Panc1 (cell line): ENCODE results near the gene ASPSCR1.

Experiments used
- POLR2AphosphoS5 ChIP-seq: IDR thresholded peaks from 2 replicates; pipeline ENCODE4 v1.6.1; 2012; ENCODE audit warnings: mild to moderate bottlenecking, low read depth, low read length, moderate library complexity
- SIN3A ChIP-seq: IDR thresholded peaks from 2 replicates; pipeline ENCODE4 v1.6.1; 2012; ENCODE audit warnings: low read depth, mild to moderate bottlenecking, low read length, moderate library complexity, borderline replicate concordance; ENCODE audit not compliant: insufficient read depth
- TF ChIP-seq, protein P1 (sequence below): fragments of 450-650 bp; IDR thresholded peaks from 2 replicates; pipeline ENCODE4 v1.5.1; 2017; ENCODE audit warnings: mild to moderate bottlenecking
- TF ChIP-seq, protein P2 (sequence below), 2 experiments: IDR thresholded peaks; 2 replicates each; pipeline ENCODE4 v1.6.1; 2011 to 2012; ENCODE audit warnings: low read depth in 2 of 2, control low read depth in 1 of 2, low read length in 1 of 2, mild to moderate bottlenecking in 1 of 2, moderate library complexity in 1 of 2; ENCODE audit not compliant: insufficient read depth in 1 of 2

DNA sequence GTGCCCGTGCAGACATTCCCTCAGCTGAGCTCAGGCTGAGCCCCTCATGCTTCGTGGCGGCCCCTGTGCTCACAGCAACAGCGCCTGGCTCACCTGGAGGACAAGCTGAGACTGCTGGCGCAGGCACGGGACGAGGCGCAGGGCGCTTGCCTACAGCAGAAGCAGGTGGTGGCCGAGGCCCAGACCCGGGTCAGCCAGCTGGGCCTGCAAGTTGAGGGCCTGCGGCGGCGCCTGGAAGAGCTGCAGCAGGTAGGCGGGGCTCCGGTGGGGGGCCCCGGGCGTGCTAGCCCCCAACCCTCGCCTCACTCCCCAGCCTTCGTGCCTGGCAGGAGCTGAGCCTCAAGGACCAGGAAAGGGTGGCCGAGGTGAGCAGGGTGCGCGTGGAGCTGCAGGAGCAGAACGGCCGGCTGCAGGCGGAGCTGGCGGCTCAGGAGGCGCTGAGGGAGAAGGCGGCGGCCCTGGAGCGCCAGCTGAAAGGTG lies 52.6 kb downstream of the ASPSCR1 start:
- TF ChIP-seq, protein P1, sequence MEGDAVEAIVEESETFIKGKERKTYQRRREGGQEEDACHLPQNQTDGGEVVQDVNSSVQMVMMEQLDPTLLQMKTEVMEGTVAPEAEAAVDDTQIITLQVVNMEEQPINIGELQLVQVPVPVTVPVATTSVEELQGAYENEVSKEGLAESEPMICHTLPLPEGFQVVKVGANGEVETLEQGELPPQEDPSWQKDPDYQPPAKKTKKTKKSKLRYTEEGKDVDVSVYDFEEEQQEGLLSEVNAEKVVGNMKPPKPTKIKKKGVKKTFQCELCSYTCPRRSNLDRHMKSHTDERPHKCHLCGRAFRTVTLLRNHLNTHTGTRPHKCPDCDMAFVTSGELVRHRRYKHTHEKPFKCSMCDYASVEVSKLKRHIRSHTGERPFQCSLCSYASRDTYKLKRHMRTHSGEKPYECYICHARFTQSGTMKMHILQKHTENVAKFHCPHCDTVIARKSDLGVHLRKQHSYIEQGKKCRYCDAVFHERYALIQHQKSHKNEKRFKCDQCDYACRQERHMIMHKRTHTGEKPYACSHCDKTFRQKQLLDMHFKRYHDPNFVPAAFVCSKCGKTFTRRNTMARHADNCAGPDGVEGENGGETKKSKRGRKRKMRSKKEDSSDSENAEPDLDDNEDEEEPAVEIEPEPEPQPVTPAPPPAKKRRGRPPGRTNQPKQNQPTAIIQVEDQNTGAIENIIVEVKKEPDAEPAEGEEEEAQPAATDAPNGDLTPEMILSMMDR: no peak
- TF ChIP-seq SIN3A (no peak), POLR2AphosphoS5 (no peak)
- TF ChIP-seq, protein P2, sequence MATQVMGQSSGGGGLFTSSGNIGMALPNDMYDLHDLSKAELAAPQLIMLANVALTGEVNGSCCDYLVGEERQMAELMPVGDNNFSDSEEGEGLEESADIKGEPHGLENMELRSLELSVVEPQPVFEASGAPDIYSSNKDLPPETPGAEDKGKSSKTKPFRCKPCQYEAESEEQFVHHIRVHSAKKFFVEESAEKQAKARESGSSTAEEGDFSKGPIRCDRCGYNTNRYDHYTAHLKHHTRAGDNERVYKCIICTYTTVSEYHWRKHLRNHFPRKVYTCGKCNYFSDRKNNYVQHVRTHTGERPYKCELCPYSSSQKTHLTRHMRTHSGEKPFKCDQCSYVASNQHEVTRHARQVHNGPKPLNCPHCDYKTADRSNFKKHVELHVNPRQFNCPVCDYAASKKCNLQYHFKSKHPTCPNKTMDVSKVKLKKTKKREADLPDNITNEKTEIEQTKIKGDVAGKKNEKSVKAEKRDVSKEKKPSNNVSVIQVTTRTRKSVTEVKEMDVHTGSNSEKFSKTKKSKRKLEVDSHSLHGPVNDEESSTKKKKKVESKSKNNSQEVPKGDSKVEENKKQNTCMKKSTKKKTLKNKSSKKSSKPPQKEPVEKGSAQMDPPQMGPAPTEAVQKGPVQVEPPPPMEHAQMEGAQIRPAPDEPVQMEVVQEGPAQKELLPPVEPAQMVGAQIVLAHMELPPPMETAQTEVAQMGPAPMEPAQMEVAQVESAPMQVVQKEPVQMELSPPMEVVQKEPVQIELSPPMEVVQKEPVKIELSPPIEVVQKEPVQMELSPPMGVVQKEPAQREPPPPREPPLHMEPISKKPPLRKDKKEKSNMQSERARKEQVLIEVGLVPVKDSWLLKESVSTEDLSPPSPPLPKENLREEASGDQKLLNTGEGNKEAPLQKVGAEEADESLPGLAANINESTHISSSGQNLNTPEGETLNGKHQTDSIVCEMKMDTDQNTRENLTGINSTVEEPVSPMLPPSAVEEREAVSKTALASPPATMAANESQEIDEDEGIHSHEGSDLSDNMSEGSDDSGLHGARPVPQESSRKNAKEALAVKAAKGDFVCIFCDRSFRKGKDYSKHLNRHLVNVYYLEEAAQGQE (IDR thresholded peaks at IDR 0.05; ENCODE audit: insufficient read depth in 1 of 2, low read depth in 2 of 2, low read length in 1 of 2): no peak
